ENCODE results near the gene DIP2C.

DNA sequence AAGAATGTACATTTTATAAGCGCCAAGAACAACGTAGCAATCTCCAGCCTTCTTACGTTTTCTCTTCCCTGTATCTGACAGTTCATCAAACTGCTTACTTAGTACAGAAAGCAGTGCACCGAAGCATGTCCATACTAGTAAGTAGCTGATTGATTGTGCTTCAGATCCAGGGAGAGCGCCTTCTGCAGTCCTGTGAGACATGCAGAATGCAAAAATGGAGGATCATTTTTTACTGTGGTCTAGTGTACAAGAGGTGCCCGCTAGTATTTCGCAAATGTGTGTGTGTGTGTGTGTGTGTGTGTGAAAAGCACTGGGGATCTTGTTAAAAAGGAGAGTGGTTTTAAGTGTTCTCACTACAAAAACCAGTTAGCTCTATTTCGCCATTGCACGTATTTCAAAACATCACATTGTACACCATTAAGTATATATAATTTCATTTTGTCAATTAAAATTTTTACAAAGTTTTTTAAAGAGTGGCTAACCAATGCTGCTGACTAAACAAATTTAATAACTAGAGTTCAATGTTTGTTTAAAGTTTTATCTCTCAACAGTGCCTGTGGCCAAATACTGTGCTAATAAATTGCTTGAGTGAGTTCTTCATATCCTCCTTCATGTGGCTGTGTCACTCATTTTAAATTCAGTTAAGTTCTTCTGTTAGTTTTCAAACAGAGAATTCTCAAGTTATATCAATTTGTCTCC, 454.6 kb downstream of the DIP2C start:
- TF ChIP-seq CTCF (IDR thresholded peaks at IDR 0.05) (no peak), POLR2A (IDR thresholded peaks at IDR 0.05) (no peak), POLR2AphosphoS5 (IDR thresholded peaks at IDR 0.05; ENCODE audit: insufficient read depth in 1 of 2, low read depth in 1 of 2) (no peak)
